NCI-H2196 (cell line): ENCODE data around the gene FGF14.

Source experiments
- DNase-seq: peaks from one replicate; lab custom pipeline; 2025; ENCODE audit not compliant: unreplicated experiment; lab: John Stamatoyannopoulos, UW

The FGF14 gene

GRCh38 chr13:101998129-101998528 lies 403.7 kb downstream of the FGF14 start:
- no peak for DNase-seq

- DNase-seq = no peak
Observed at GRCh38 chr13:101996954-101997353, 404.9 kb downstream of the FGF14 start.

GRCh38 chr13:101989798-101990350 lies 412.0 kb downstream of the FGF14 start:
- no peak for DNase-seq

- DNase-seq = no peak
Observed at GRCh38 chr13:101988140-101988539, 413.7 kb downstream of the FGF14 start.

GRCh38 chr13:101986316-101986715 lies 415.5 kb downstream of the FGF14 start:
- DNase-seq = no peak

- DNase-seq = no peak
Observed at GRCh38 chr13:101985321-101985720, 416.5 kb downstream of the FGF14 start.

GRCh38 chr13:101982903-101983302 lies 418.9 kb downstream of the FGF14 start:
- DNase-seq = no peak

GRCh38 chr13:101979825-101980224 lies 422.0 kb downstream of the FGF14 start:
- DNase-seq = peak; percentile 1

GRCh38 chr13:101978552-101979315 lies 423.1 kb downstream of the FGF14 start:
- no peak for DNase-seq

GRCh38 chr13:101977475-101977874 lies 424.4 kb downstream of the FGF14 start:
- peak; percentile 23 for DNase-seq

GRCh38 chr13:101972191-101972590 lies 429.7 kb downstream of the FGF14 start:
- no peak for DNase-seq

GRCh38 chr13:101970341-101970740 lies 431.5 kb downstream of the FGF14 start:
- no peak for DNase-seq

- DNase-seq = no peak
Observed at GRCh38 chr13:101967781-101968180, 434.1 kb downstream of the FGF14 start.

GRCh38 chr13:101967216-101967615 lies 434.6 kb downstream of the FGF14 start:
- DNase-seq = no peak

- no peak for DNase-seq
Observed at GRCh38 chr13:101965096-101965495, 436.8 kb downstream of the FGF14 start.

- DNase-seq = no peak
Observed at GRCh38 chr13:101959016-101959415, 442.8 kb downstream of the FGF14 start.

- no peak for DNase-seq
Observed at GRCh38 chr13:101955764-101956163, 446.1 kb downstream of the FGF14 start.

GRCh38 chr13:101951114-101951513 lies 450.7 kb downstream of the FGF14 start:
- DNase-seq = no peak

GRCh38 chr13:101949681-101950080 lies 452.2 kb downstream of the FGF14 start:
- DNase-seq = no peak

- no peak for DNase-seq
Observed at GRCh38 chr13:101946401-101946800, 455.4 kb downstream of the FGF14 start.

GRCh38 chr13:101945435-101945834 lies 456.4 kb downstream of the FGF14 start:
- no peak for DNase-seq

GRCh38 chr13:101944521-101944920 lies 457.3 kb downstream of the FGF14 start:
- DNase-seq = no peak
